ENCODE measurements around the gene BMP7. TPM values are rescaled to one million over a fixed set of nuclear protein-coding genes. Genes with fewer than 3 reads are reported as not detected.

Gene BMP7
- total and polyA plus RNA-seq, 2 of the 8 experiments (the other 6 are each of a cell fraction or from before 2014, with no cell fraction given): 9.2 to 14.7 TPM

DNA sequence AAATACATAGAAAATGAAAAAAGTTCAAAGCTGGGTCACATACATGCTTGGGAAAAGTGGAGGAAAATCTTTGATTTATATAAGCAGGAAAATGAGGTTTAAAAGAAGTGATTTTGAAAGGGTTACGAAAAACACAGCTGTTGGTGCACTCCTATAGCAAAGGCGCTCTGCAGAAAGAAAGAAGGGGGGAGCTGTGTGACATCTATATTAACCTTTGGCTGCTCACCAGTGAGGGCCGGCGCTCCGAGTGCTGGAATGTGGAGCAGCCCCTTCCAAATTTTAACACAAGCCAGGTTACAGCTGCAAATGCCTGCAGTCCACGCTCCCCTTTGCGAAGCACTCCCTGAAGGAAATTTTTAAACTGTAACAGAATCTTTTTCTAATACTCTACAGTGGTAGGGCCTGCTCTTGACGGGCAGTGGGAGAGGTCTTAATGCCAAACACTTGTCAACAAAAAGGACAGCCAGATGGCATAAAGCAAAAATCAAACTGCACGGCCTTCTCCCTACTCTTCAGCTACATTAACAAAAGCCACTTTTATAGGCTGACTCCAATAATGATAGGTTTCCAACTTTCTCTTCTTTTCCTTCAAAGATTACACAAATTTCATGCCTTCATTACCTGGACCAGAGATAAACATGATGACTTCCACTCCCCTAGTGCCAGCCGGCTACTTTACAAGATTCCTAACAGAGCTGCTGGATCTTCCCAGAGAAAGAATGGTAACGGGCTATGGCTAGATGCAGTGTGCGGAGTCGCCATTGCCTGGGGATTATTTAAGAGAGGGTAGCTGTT, 4.8 kb downstream of the BMP7 start (continued):
- no peak for TF ChIP-seq TAF1 (IDR thresholded peaks at IDR 0.05; ENCODE audit: low read depth, low read length)
- peak; percentile 9 for TF ChIP-seq EZH2 (IDR thresholded peaks at IDR 0.05; ENCODE audit: low read depth, low read length, severe bottlenecking)

All from H1 (cell line).